ENCODE measurements around the gene OBSCN. TPM values are rescaled to one million over a fixed set of nuclear protein-coding genes. Genes with fewer than 3 reads are reported as not detected.

Gene OBSCN
- total RNA-seq, 1 experiment from 2014 or later: 29.1 TPM

DNA sequence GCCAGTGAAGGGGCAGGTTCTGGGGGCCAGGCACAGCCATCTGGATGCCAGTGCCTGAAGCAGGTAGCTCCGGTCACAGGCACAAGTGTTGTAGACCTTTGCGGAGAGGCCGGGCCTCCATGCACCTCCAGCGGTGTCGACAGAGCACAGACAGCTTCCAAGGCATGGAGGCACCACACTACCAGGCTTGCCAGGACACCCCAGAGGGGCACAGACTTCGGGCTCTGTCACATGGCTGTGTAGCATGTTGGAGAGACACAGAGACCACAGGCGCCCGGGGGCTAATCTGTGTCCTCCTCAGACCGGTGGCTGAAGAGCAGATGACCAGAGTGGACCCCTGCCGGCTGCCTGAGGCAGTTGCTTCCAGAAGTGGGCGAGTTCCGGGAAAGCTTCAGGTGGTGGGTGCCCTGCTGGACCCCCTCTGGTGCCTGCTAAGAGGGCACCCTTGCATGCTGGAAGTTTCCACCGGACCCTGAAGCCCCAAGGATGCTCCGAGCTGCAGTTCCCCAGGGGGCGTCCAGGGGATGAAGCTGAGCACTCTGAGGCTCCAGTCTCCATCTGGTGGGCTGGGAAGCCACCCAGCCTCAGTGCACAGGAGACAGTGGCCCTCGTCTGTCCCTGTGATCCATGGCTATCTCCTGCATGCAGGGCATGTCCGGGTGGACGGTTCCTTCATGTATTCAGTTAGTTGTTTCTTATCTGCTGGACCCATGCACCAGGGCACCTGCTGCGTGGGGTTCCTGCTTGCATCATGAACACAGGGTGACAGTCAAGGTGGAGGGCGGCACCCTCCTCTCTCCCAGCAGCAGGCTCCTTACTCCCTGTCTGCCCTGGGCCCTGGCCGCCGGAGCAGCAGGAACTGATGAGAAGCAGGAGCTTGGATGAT lies 82.4 kb downstream of the OBSCN start:
- no peak overlapping the region for H3K9ac ChIP-seq (ENCODE audit: low read length)
- POLR2A ChIA-PET (ENCODE audit: unreplicated experiment): no interaction called here

GRCh38 chr1:228291906-228292608 lies 84.2 kb downstream of the OBSCN start:
- H3K4me3 ChIP-seq (ENCODE audit: low read length): no peak overlapping the region
- BruUV-seq (replicated peaks): no TSS peak
- H3K9me2 ChIP-seq (replicated peaks; ENCODE audit: low read length): no peaks in the 10 kb centered on the region
- no peak overlapping the region for H2AFZ ChIP-seq (ENCODE audit: low read length)
- no peaks in the 10 kb centered on the region for H3K36me3 ChIP-seq (ENCODE audit: low read depth, low read length)
- POLR2A ChIA-PET (ENCODE audit: unreplicated experiment): no interaction called here
- ATAC-seq (no peak), DNase-seq (no peak)
- CTCF ChIA-PET: no interaction called here
- no peaks in the 10 kb centered on the region for H3K79me2 ChIP-seq (ENCODE audit: low read length)
- no peaks in the 10 kb centered on the region for H3K4me1 ChIP-seq (ENCODE audit: insufficient read depth, low read length)
- H3K9me3 ChIP-seq (ENCODE audit: low read length): 0 out of 2 replicates have a peak, but pooled peaks cover 2% of the 10 kb centered on the region
- TF ChIP-seq EZH2 (IDR thresholded peaks at IDR 0.05; ENCODE audit: low read length, unreplicated experiment): no peak
- TF ChIP-seq EZH2phosphoT487 (IDR thresholded peaks at IDR 0.05; ENCODE audit: borderline replicate concordance, low read length): no peak
- TF ChIP-seq, protein P1, sequence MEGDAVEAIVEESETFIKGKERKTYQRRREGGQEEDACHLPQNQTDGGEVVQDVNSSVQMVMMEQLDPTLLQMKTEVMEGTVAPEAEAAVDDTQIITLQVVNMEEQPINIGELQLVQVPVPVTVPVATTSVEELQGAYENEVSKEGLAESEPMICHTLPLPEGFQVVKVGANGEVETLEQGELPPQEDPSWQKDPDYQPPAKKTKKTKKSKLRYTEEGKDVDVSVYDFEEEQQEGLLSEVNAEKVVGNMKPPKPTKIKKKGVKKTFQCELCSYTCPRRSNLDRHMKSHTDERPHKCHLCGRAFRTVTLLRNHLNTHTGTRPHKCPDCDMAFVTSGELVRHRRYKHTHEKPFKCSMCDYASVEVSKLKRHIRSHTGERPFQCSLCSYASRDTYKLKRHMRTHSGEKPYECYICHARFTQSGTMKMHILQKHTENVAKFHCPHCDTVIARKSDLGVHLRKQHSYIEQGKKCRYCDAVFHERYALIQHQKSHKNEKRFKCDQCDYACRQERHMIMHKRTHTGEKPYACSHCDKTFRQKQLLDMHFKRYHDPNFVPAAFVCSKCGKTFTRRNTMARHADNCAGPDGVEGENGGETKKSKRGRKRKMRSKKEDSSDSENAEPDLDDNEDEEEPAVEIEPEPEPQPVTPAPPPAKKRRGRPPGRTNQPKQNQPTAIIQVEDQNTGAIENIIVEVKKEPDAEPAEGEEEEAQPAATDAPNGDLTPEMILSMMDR (conservative IDR thresholded peaks at IDR 0.05; ENCODE audit: low read depth, low read length): no peak
- no peaks in the 10 kb centered on the region for H3F3A ChIP-seq (ENCODE audit: low read length, unreplicated experiment)
- no peak overlapping the region for H3K9ac ChIP-seq (ENCODE audit: low read length)
- H3K4me2 ChIP-seq (ENCODE audit: low read length): no peak overlapping the region
- intact Hi-C loops (cut with micrococcal nuclease): no loop called here
- H4K20me1 ChIP-seq (ENCODE audit: low read length): no peaks in the 10 kb centered on the region
- H3K27ac ChIP-seq (ENCODE audit: low read length): no peak overlapping the region
- H3K27me3 ChIP-seq (ENCODE audit: low read length): no peaks in the 10 kb centered on the region

More for the DNA sequence above, 82.4 kb downstream of the OBSCN start:
- TF ChIP-seq, protein P1 (conservative IDR thresholded peaks at IDR 0.05; ENCODE audit: low read depth, low read length): no peak
- TF ChIP-seq EZH2phosphoT487 (IDR thresholded peaks at IDR 0.05; ENCODE audit: borderline replicate concordance, low read length) (no peak), EZH2 (IDR thresholded peaks at IDR 0.05; ENCODE audit: low read length, unreplicated experiment) (no peak)
- Histone ChIP-seq H3K27ac (ENCODE audit: low read length) (no peak overlapping the region), H3K79me2 (ENCODE audit: low read length) (no peaks in the 10 kb centered on the region), H3K9me3 (ENCODE audit: low read length) (no peaks in the 10 kb centered on the region), H3K4me2 (ENCODE audit: low read length) (no peak overlapping the region), H3K36me3 (ENCODE audit: low read depth, low read length) (no peaks in the 10 kb centered on the region), H2AFZ (ENCODE audit: low read length) (no peak overlapping the region), H3F3A (ENCODE audit: low read length, unreplicated experiment) (no peaks in the 10 kb centered on the region), H3K4me1 (ENCODE audit: insufficient read depth, low read length) (no peaks in the 10 kb centered on the region), H4K20me1 (ENCODE audit: low read length) (no peaks in the 10 kb centered on the region), H3K27me3 (ENCODE audit: low read length) (no peaks in the 10 kb centered on the region), H3K9me2 (replicated peaks; ENCODE audit: low read length) (no peaks in the 10 kb centered on the region), H3K4me3 (ENCODE audit: low read length) (no peak overlapping the region)
- intact Hi-C loops (cut with micrococcal nuclease): no loop called here
- DNase-seq (no peak), ATAC-seq (no peak)
- CTCF ChIA-PET: no interaction called here
- no TSS peak for BruUV-seq (replicated peaks)

DNA sequence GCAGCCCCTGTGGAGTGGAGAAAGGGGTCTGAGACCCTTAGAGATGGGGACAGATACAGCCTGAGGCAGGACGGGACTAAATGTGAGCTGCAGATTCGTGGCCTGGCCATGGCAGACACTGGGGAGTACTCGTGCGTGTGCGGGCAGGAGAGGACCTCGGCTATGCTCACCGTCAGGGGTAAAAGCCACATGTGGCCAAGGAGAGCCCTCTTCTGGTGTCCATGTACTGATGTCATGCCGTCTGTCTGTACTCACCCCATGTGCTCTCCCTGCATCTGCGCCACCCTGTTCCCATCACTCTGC lies 84.7 kb downstream of the OBSCN start:
- no peak for DNase-seq
- Histone ChIP-seq H3K9me3 (ENCODE audit: low read length) (0 out of 2 replicates have a peak, but pooled peaks cover 6% of the 10 kb centered on the region), H3K9me2 (replicated peaks; ENCODE audit: low read length) (no peaks in the 10 kb centered on the region), H3K79me2 (ENCODE audit: low read length) (no peaks in the 10 kb centered on the region), H3K4me3 (ENCODE audit: low read length) (no peak overlapping the region), H3K36me3 (ENCODE audit: low read depth, low read length) (no peaks in the 10 kb centered on the region), H3K9ac (ENCODE audit: low read length) (no peak overlapping the region), H2AFZ (ENCODE audit: low read length) (no peak overlapping the region), H3K4me1 (ENCODE audit: insufficient read depth, low read length) (no peaks in the 10 kb centered on the region), H3K27me3 (ENCODE audit: low read length) (no peaks in the 10 kb centered on the region), H3F3A (ENCODE audit: low read length, unreplicated experiment) (no peaks in the 10 kb centered on the region), H3K4me2 (ENCODE audit: low read length) (no peak overlapping the region), H3K27ac (ENCODE audit: low read length) (no peak overlapping the region), H4K20me1 (ENCODE audit: low read length) (no peaks in the 10 kb centered on the region)
- no TSS peak for BruUV-seq (replicated peaks)
- intact Hi-C loops (cut with micrococcal nuclease): no loop called here
- ATAC-seq: no peak
- ChIA-PET POLR2A (ENCODE audit: unreplicated experiment) (no interaction called here), CTCF (no interaction called here)
- no peak for TF ChIP-seq EZH2phosphoT487 (IDR thresholded peaks at IDR 0.05; ENCODE audit: borderline replicate concordance, low read length)
- TF ChIP-seq, protein P1 (conservative IDR thresholded peaks at IDR 0.05; ENCODE audit: low read depth, low read length): no peak
- no peak for TF ChIP-seq EZH2 (IDR thresholded peaks at IDR 0.05; ENCODE audit: low read length, unreplicated experiment)

Data from PC-3 (cell line).